Activated CD4-positive, alpha-beta T cell treated with anti-CD3 and anti-CD28 coated beads for 36 hours (primary cell): Measurements from ENCODE around the gene MFGE8. TPM values are rescaled to one million over a fixed set of nuclear protein-coding genes. Genes with fewer than 3 reads are reported as not detected.

Experiments
- ATAC-seq: fragments of 200-7000 bp; cut with Tn5 transposase; one replicate; pipeline ENCODE4 v1.10.0; 2021; ENCODE audit warnings: mild to moderate bottlenecking, moderate library complexity
- CTCF ChIA-PET: fragments of 350-600 bp; sonication (Branson Sonifier 250); formaldehyde crosslinking; loops from one replicate; lab custom pipeline; 2021; ENCODE audit warnings: antibody characterized with exemption; lab: Charles Lee
- POLR2A ChIA-PET: fragments of 350-600 bp; sonication (Branson Sonifier 250); formaldehyde crosslinking; loops from one replicate; lab custom pipeline; 2021; ENCODE audit warnings: antibody characterized with exemption, inconsistent platforms; lab: Charles Lee
- DNase-seq: peaks from one replicate; pipeline ENCODE4 v3.0.0-alpha.2; 2020
- H3K27ac Mint-ChIP-seq: one replicate; pipeline ENCODE4 v1.8.0; 2021; ENCODE audit warnings: mixed read lengths
- H3K27me3 Mint-ChIP-seq: one replicate; pipeline ENCODE4 v1.8.0; 2021; ENCODE audit warnings: mixed read lengths
- H3K36me3 Mint-ChIP-seq: one replicate; pipeline ENCODE4 v1.8.0; 2021; ENCODE audit warnings: low read depth, mixed read lengths
- H3K4me1 Mint-ChIP-seq: one replicate; pipeline ENCODE4 v1.8.0; 2021; ENCODE audit warnings: mixed read lengths
- H3K4me3 Mint-ChIP-seq: one replicate; pipeline ENCODE4 v1.8.0; 2021; ENCODE audit warnings: mild to moderate bottlenecking, moderate library complexity, mixed read lengths
- H3K9me3 Mint-ChIP-seq: one replicate; pipeline ENCODE4 v1.8.0; 2021; ENCODE audit warnings: low read depth, mixed read lengths
- intact Hi-C, 2 experiments: fragments of 100-400 bp; cut with DNase I in 1 of 2; cut with micrococcal nuclease in 1 of 2; formaldehyde crosslinking; loops; one replicate each; pipeline versions ENCODE4 v1.14.2 to v1.15.1; 2022 to 2024; cut with DNase I, micrococcal nuclease
- total RNA-seq, 2 experiments: library from RNA; stranded (reverse); gene quantifications; one replicate each; pipeline ENCODE4 v1.2.3, GENCODE V29; 2021

The MFGE8 gene
- total RNA-seq, 2 experiments from 2014 or later: 17.0 to 18.6 TPM

GRCh38 chr15:88872106-88872505, 41.1 kb downstream of the MFGE8 start:
- Mint-ChIP-seq H3K4me3 (no peak overlapping the region), H3K36me3 (peaks cover 15% of the 10 kb centered on the region), H3K27me3 (no peaks in the 10 kb centered on the region), H3K4me1 (no peaks in the 10 kb centered on the region), H3K9me3 (no peaks in the 10 kb centered on the region), H3K27ac (no peak overlapping the region)
- ATAC-seq (no peak), DNase-seq (no peak)
- ChIA-PET CTCF (interaction anchor here (1.0 to 1.2 kb wide), 3 partner anchors 10 to 247 kb away, joined by 3 to 5 read pairs (median 4); no protein-coding TSS in a partner anchor), POLR2A (interaction anchor here (0.6 to 0.7 kb wide), 3 partner anchors 10 to 136 kb away, joined by 3 read pairs; partner anchors contain the start of gene HAPLN3)
- intact Hi-C loops: no loop called here

GRCh38 chr15:88871313-88871712, 41.9 kb downstream of the MFGE8 start:
- POLR2A ChIA-PET: no interaction called here
- DNase-seq: no peak
- Mint-ChIP-seq H3K4me1 (no peaks in the 10 kb centered on the region), H3K27me3 (no peaks in the 10 kb centered on the region), H3K4me3 (no peak overlapping the region), H3K36me3 (peaks cover 8% of the 10 kb centered on the region), H3K27ac (no peak overlapping the region), H3K9me3 (no peaks in the 10 kb centered on the region)
- intact Hi-C loops: no loop called here
- CTCF ChIA-PET: interaction anchor here (0.9 to 1.6 kb wide), 4 partner anchors 11 to 247 kb away, joined by 3 to 5 read pairs (median 4); no protein-coding TSS in a partner anchor
- ATAC-seq: no peak

- intact Hi-C loops: no loop called here
- ATAC-seq (no peak), DNase-seq (no peak)
- CTCF ChIA-PET: no interaction called here
- no peaks in the 10 kb centered on the region for H3K27me3 Mint-ChIP-seq
- no peaks in the 10 kb centered on the region for H3K36me3 Mint-ChIP-seq
- no peaks in the 10 kb centered on the region for H3K9me3 Mint-ChIP-seq
- no peaks in the 10 kb centered on the region for H3K4me1 Mint-ChIP-seq
- POLR2A ChIA-PET: interaction anchor here (0.6 kb wide), 1 partner anchor 189 kb away, joined by 4 read pairs; no protein-coding TSS in a partner anchor
- H3K4me3 Mint-ChIP-seq: no peak overlapping the region
- H3K27ac Mint-ChIP-seq: no peak overlapping the region
Observed at GRCh38 chr15:88866295-88866881, 46.8 kb downstream of the MFGE8 start.

GRCh38 chr15:88865498-88866099, 47.6 kb downstream of the MFGE8 start:
- Mint-ChIP-seq H3K27me3 (no peaks in the 10 kb centered on the region), H3K36me3 (no peaks in the 10 kb centered on the region), H3K9me3 (no peaks in the 10 kb centered on the region), H3K4me1 (no peaks in the 10 kb centered on the region), H3K27ac (no peak overlapping the region), H3K4me3 (no peak overlapping the region)
- DNase-seq (no peak), ATAC-seq (no peak)
- intact Hi-C loops: no loop called here
- ChIA-PET CTCF (no interaction called here), POLR2A (interaction anchor here (0.6 kb wide), 1 partner anchor 190 kb away, joined by 4 read pairs; no protein-coding TSS in a partner anchor)

- no peaks in the 10 kb centered on the region for H3K27me3 Mint-ChIP-seq
- H3K36me3 Mint-ChIP-seq: no peaks in the 10 kb centered on the region
- DNase-seq (no peak), ATAC-seq (no peak)
- H3K27ac Mint-ChIP-seq: no peak overlapping the region
- no peaks in the 10 kb centered on the region for H3K4me1 Mint-ChIP-seq
- ChIA-PET CTCF (no interaction called here), POLR2A (no interaction called here)
- no peaks in the 10 kb centered on the region for H3K9me3 Mint-ChIP-seq
- intact Hi-C loops: no loop called here
- no peak overlapping the region for H3K4me3 Mint-ChIP-seq
Observed at GRCh38 chr15:88864861-88865497, 48.2 kb downstream of the MFGE8 start.

GRCh38 chr15:88863412-88863811, 49.8 kb downstream of the MFGE8 start:
- no peak for ATAC-seq
- no peak for DNase-seq
- H3K9me3 Mint-ChIP-seq: no peaks in the 10 kb centered on the region
- POLR2A ChIA-PET: no interaction called here
- no peaks in the 10 kb centered on the region for H3K36me3 Mint-ChIP-seq
- no peaks in the 10 kb centered on the region for H3K4me1 Mint-ChIP-seq
- CTCF ChIA-PET: interaction anchor here (0.9 kb wide), 1 partner anchor 42 kb away, joined by 3 read pairs; no protein-coding TSS in a partner anchor
- no peak overlapping the region for H3K4me3 Mint-ChIP-seq
- no peak overlapping the region for H3K27ac Mint-ChIP-seq
- intact Hi-C loops: no loop called here
- H3K27me3 Mint-ChIP-seq: no peaks in the 10 kb centered on the region

GRCh38 chr15:88860212-88860611, 53.0 kb downstream of the MFGE8 start:
- no peak overlapping the region for H3K4me3 Mint-ChIP-seq
- no peaks in the 10 kb centered on the region for H3K36me3 Mint-ChIP-seq
- no peaks in the 10 kb centered on the region for H3K4me1 Mint-ChIP-seq
- no peak overlapping the region for H3K27ac Mint-ChIP-seq
- H3K9me3 Mint-ChIP-seq: no peaks in the 10 kb centered on the region
- ATAC-seq (no peak), DNase-seq (no peak)
- intact Hi-C loops: no loop called here
- no peaks in the 10 kb centered on the region for H3K27me3 Mint-ChIP-seq
- CTCF ChIA-PET: no interaction called here
- POLR2A ChIA-PET: interaction anchor here (0.6 kb wide), 1 partner anchor 25 kb away, joined by 5 read pairs; no protein-coding TSS in a partner anchor

- intact Hi-C loops: no loop called here
- Mint-ChIP-seq H3K4me1 (no peaks in the 10 kb centered on the region), H3K36me3 (peaks cover 2% of the 10 kb centered on the region), H3K9me3 (peaks cover 4% of the 10 kb centered on the region), H3K27ac (no peak overlapping the region), H3K27me3 (no peaks in the 10 kb centered on the region), H3K4me3 (no peak overlapping the region)
- CTCF ChIA-PET: interaction anchor here (0.6 to 0.7 kb wide), 2 partner anchors 10 to 22 kb away, joined by 4 read pairs; no protein-coding TSS in a partner anchor
- no peak for DNase-seq
- no peak for ATAC-seq
- POLR2A ChIA-PET: no interaction called here
Observed at GRCh38 chr15:88859550-88859949, 53.6 kb downstream of the MFGE8 start.

GRCh38 chr15:88858934-88859333, 54.2 kb downstream of the MFGE8 start:
- DNase-seq (no peak), ATAC-seq (no peak)
- intact Hi-C loops: no loop called here
- Mint-ChIP-seq H3K27ac (no peak overlapping the region), H3K4me1 (no peaks in the 10 kb centered on the region), H3K27me3 (no peaks in the 10 kb centered on the region), H3K36me3 (peaks cover 3% of the 10 kb centered on the region), H3K4me3 (no peak overlapping the region), H3K9me3 (peaks cover 5% of the 10 kb centered on the region)
- ChIA-PET CTCF (interaction anchor here (0.6 to 0.7 kb wide), 2 partner anchors 9 to 312 kb away, joined by 4 read pairs; no protein-coding TSS in a partner anchor), POLR2A (no interaction called here)

- no peak overlapping the region for H3K4me3 Mint-ChIP-seq
- intact Hi-C loops: no loop called here
- H3K4me1 Mint-ChIP-seq: no peaks in the 10 kb centered on the region
- CTCF ChIA-PET: no interaction called here
- peaks cover 3% of the 10 kb centered on the region for H3K36me3 Mint-ChIP-seq
- H3K9me3 Mint-ChIP-seq: peaks cover 8% of the 10 kb centered on the region
- H3K27ac Mint-ChIP-seq: no peak overlapping the region
- ATAC-seq (no peak), DNase-seq (no peak)
- POLR2A ChIA-PET: no interaction called here
- no peaks in the 10 kb centered on the region for H3K27me3 Mint-ChIP-seq
Observed at GRCh38 chr15:88852476-88852875, 60.7 kb downstream of the MFGE8 start.

GRCh38 chr15:88849376-88850072, 63.7 kb downstream of the MFGE8 start:
- POLR2A ChIA-PET: no interaction called here
- Mint-ChIP-seq H3K4me1 (peaks cover 5% of the 10 kb centered on the region), H3K4me3 (no peak overlapping the region), H3K27ac (no peak overlapping the region), H3K36me3 (peaks cover 1% of the 10 kb centered on the region), H3K9me3 (peaks cover 4% of the 10 kb centered on the region), H3K27me3 (no peaks in the 10 kb centered on the region)
- CTCF ChIA-PET: interaction anchor here (0.7 kb wide), 1 partner anchor 10 kb away, joined by 4 read pairs; no protein-coding TSS in a partner anchor
- ATAC-seq: no peak
- no peak for DNase-seq
- intact Hi-C loops: no loop called here
